DND-41 (cell line): ENCODE measurements around the gene SLC17A6.

Source experiments
- EZH2 ChIP-seq: IDR thresholded peaks from 3 replicates; pipeline ENCODE4 v1.6.1; 2012; ENCODE audit warnings: borderline replicate concordance, low read depth, mild to moderate bottlenecking, moderate library complexity, low read length, inconsistent platforms; ENCODE audit not compliant: severe bottlenecking
- TF ChIP-seq, protein P1 (sequence below): IDR thresholded peaks from 2 replicates; pipeline ENCODE4 v1.5.1; 2012; ENCODE audit warnings: borderline replicate concordance, low read length, moderate library complexity, mild to moderate bottlenecking; ENCODE audit not compliant: poor library complexity, severe bottlenecking; ENCODE audit errors: extremely low read depth

DNA sequence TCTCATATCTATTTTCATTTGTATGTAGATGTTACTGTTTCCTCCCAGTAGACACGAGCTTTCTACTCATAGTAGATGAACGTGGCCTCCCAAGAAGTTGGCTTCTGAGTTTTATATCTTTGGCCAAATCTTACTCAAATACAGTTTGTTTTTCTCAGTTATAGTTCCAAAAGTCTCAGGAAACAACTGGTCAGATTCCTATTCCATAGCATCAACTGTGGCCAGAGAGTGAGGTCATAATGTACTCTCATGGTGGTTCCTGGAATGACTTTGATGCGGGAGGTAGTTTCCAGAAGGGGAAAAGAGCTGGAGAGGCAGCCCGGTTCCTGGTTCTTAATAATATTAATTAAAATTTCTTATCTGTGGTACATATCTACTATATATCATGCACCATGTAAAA is 77.3 kb downstream of the SLC17A6 start:
- TF ChIP-seq, protein P1, sequence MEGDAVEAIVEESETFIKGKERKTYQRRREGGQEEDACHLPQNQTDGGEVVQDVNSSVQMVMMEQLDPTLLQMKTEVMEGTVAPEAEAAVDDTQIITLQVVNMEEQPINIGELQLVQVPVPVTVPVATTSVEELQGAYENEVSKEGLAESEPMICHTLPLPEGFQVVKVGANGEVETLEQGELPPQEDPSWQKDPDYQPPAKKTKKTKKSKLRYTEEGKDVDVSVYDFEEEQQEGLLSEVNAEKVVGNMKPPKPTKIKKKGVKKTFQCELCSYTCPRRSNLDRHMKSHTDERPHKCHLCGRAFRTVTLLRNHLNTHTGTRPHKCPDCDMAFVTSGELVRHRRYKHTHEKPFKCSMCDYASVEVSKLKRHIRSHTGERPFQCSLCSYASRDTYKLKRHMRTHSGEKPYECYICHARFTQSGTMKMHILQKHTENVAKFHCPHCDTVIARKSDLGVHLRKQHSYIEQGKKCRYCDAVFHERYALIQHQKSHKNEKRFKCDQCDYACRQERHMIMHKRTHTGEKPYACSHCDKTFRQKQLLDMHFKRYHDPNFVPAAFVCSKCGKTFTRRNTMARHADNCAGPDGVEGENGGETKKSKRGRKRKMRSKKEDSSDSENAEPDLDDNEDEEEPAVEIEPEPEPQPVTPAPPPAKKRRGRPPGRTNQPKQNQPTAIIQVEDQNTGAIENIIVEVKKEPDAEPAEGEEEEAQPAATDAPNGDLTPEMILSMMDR, result no peak
- TF ChIP-seq EZH2, result no peak
